Lower leg skin (tissue), 4 donors: ENCODE data around the gene NCBP2L. TPM values are rescaled to one million over a fixed set of nuclear protein-coding genes. Genes with fewer than 3 reads are reported as not detected.

ENCODE experiments used
- DNase-seq, 2 donors: peaks; one replicate each; pipeline ENCODE4 v3.0.0-alpha.2; 2019; ENCODE audit warnings: low spot score in 2 of 2
- H3K4me3 ChIP-seq: fragments of 200-600 bp; sonication (generic); 2 replicates; pipeline ENCODE4 v1.5.1; 2017; ENCODE audit warnings: mild to moderate bottlenecking, low read depth; ENCODE audit not compliant: poor library complexity, severe bottlenecking
- CTCF ChIP-seq, 3 donors: fragments of 450-650 bp; IDR thresholded peaks; one replicate each; pipeline ENCODE4 v1.5.1; 2016; ENCODE audit warnings: antibody characterized with exemption in 3 of 3, mild to moderate bottlenecking in 3 of 3, moderate library complexity in 2 of 3
- POLR2A ChIP-seq, 2 donors: fragments of 450-650 bp; IDR thresholded peaks; one replicate each; pipeline ENCODE4 v1.6.1; 2016 to 2017; ENCODE audit warnings: antibody characterized with exemption in 2 of 2, mild to moderate bottlenecking in 1 of 2, moderate library complexity in 1 of 2
- WGBS, 2 donors: methylation state at CpG; one replicate each; pipeline ENCODE4 v1.1.5; 2018; 5-methylcytosine and 5-hydroxymethylcytosine counted together
- intact Hi-C: fragments of 100-400 bp; cut with DNase I; formaldehyde crosslinking; loops from one replicate; pipeline ENCODE4 v1.15.0; 2023; ENCODE audit warnings: low total_unique reads
- total RNA-seq, 4 donors: library from RNA; depleted of rRNA; stranded (reverse); fragments of >200 nt; gene quantifications; one replicate each; pipeline ENCODE4 v1.1.0, GENCODE V29; 2016

The NCBP2L gene
- total RNA-seq, 4 donors from 2014 or later = 0.23 to 0.32 TPM; not detected in 2

GRCh38 chrX:107764845-107765608, 12.5 kb upstream of the NCBP2L start:
- WGBS, 2 donors = 86 to 99% methylated on average over 9 to 11 of the region's 11 CpGs
- intact Hi-C loops = loop anchor here (1.0 kb wide), 1 partner anchor 22 kb away; no protein-coding TSS in a partner anchor
- DNase-seq = peak in 1 of 2 donors; percentile 54
- TF ChIP-seq POLR2A (IDR thresholded peaks at IDR 0.05) (no peak), CTCF (IDR thresholded peaks at IDR 0.05) (no peak)
- no peak overlapping the region for H3K4me3 ChIP-seq

GRCh38 chrX:107766470-107767150, 10.9 kb upstream of the NCBP2L start:
- intact Hi-C loops = no loop called here
- no peak overlapping the region for H3K4me3 ChIP-seq
- 50 to 75% methylated on average over 6 to 8 of the region's 8 CpGs for WGBS, 2 donors
- TF ChIP-seq CTCF (IDR thresholded peaks at IDR 0.05) (no peak), POLR2A (IDR thresholded peaks at IDR 0.05) (no peak)
- DNase-seq = peak in 1 of 2 donors; percentile 87

- WGBS, 2 donors = 85 to 100% methylated on average over 1 to 3 of the region's 3 CpGs
- intact Hi-C loops = no loop called here
- TF ChIP-seq POLR2A (IDR thresholded peaks at IDR 0.05) = no peak
- no peak for TF ChIP-seq CTCF (IDR thresholded peaks at IDR 0.05)
- no peak overlapping the region for H3K4me3 ChIP-seq
- DNase-seq = peak in 1 of 2 donors; percentile 53
Measured at GRCh38 chrX:107768051-107768450, 9.5 kb upstream of the NCBP2L start.

GRCh38 chrX:107769581-107770317, 7.8 kb upstream of the NCBP2L start:
- no peak for TF ChIP-seq POLR2A (IDR thresholded peaks at IDR 0.05)
- intact Hi-C loops = no loop called here
- 84 to 98% methylated on average over 7 of the region's 7 CpGs for WGBS, 2 donors
- peak in 1 of 2 donors; percentile 23 for DNase-seq
- no peak overlapping the region for H3K4me3 ChIP-seq

GRCh38 chrX:107773206-107773605, 4.3 kb upstream of the NCBP2L start:
- TF ChIP-seq CTCF (IDR thresholded peaks at IDR 0.05) (no peak), POLR2A (IDR thresholded peaks at IDR 0.05) (no peak)
- intact Hi-C loops = no loop called here
- WGBS, 2 donors = 53 to 55% methylated on average over 8 of the region's 8 CpGs
- DNase-seq = peak in 1 of 2 donors; percentile 84
- no peak overlapping the region for H3K4me3 ChIP-seq
